GM19467 (cell line): Measurements from ENCODE around the gene SYNE2.

Experiments used
- ATAC-seq: cut with Tn5 transposase; IDR thresholded peaks from one replicate; pipeline ENCODE4 v1.9.1; 2021; ENCODE audit warnings: mild to moderate bottlenecking, moderate library complexity; ENCODE audit not compliant: unreplicated experiment

SYNE2 gene

DNA sequence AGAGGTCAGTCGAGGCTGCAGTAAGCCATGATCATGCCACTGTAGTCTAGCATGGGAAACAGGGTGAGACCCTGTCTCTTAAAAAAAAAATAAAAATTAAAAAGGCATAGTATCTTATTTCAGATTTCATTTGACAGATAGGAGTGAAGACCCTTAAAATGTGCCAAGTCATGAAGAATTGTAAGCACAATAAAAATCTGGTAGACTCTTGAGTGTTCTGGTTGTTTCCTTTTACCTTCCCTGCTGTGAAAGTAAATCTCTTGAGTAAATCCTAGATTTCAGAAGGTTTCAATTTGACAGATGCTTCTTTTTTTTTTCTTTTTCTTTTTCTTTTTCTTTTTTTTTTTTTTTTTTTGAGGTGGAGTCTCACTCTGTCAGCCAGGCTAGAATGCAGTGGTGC is 332.4 kb downstream of the SYNE2 start:
- no peak for ATAC-seq

- no peak for ATAC-seq
Observed at GRCh38 chr14:64186231-64187129, 333.7 kb downstream of the SYNE2 start.

DNA sequence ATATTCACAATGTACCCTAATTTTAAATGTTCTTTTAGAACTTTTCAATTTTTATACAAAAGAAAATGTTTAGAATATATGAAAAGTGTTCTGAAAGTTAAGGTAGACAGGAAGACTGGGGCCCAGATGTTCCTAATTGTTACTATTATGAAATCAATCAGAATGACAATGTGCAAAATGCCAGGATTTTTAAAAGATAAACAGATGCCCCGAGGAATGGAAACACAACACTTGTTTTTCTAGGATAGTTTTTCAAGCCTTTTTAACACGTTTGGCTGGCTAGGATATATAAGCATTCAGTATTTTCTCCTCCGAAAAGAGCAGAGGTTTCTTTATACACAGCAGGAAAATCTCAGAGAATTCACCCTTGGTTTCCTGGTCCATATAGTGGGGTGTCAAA is 334.5 kb downstream of the SYNE2 start:
- ATAC-seq = no peak

DNA sequence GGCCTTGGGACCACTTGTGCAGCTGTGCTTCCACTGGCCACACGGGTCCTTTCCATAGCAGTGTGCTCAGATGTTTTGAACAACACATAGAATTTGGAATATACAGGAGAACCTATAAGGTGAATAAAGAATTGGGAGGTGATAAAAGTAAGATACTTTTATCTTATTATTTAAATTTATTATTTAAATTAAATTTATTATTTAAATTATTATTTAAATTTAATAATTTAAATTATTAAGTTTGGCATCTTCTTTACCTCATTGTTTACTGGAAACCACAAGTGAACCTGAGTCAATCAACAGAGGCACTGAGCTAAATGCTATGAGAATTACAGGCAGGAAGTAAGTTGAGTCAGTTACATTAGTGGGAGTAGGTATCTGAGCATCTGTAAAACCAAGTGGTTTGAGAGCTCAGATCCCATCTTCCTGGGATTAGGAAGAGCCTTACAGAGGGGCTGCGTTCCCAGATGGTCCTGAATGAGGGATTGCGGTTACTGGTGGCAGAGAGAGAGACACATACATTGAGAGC is 338.2 kb downstream of the SYNE2 start:
- no peak for ATAC-seq

- ATAC-seq = no peak
Observed at GRCh38 chr14:64191756-64192155, 339.0 kb downstream of the SYNE2 start.

DNA sequence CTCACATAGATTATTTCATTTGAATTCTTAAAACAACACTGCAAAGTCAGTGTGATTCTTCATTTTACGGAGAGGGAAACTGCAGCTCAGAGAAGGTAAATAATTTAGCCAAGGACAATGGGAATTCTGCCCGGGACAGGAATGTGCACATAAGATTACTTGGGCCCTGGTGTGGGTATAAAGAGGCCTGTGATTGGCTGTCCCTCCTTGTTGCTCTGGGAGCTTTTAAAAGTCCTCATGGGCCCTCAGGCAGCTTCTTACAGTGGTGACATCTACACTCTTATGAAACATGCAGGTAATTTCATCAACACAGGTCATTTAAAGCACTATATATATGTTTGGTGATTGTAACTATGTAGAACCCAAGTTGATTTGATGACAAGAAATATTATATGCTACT is 341.0 kb downstream of the SYNE2 start:
- ATAC-seq = no peak

- no peak for ATAC-seq
Observed at GRCh38 chr14:64194404-64194803, 341.6 kb downstream of the SYNE2 start.

DNA sequence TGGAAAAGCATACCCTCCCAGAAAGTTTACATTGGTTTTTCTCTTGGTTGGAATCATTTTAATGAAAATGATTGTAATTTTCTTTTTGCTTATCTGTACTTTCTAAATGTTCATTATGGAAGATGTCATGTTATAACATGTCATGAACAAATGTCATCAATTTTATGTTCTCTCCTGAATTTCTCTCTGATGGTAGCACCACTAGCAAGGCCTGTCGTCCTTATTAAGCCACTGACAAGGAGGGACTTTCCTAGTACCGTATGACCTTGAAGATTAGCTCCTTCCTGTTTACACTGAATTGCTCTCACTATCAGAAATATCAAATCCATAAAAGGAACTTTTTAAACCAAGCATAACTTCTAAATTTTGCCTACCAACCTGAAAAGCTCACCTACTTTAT is 342.4 kb downstream of the SYNE2 start:
- ATAC-seq = no peak

- ATAC-seq = no peak
Observed at GRCh38 chr14:64196056-64196455, 343.3 kb downstream of the SYNE2 start.

GRCh38 chr14:64196814-64197411 is 344.1 kb downstream of the SYNE2 start:
- ATAC-seq = no peak

DNA sequence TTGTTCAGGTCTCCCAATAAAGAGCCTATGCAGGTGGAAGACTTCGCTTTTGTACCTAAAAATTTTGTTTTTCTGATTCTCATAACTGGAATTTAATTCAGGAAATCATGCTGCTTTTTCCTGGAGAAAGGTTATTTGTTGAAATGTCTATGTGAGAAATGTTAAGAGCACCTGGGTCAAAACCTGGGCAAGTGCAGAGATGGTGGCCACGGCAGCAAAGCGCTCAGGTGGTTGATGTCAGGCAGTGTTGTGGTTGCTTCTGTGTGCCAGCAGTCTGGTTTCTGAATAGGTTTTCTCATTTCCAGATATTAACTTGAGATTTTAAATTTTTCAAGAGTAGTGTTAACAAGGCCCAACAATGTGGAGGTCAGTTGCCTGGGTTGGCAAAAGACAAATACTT is 345.2 kb downstream of the SYNE2 start:
- ATAC-seq = no peak

GRCh38 chr14:64198486-64198885 is 345.7 kb downstream of the SYNE2 start:
- no peak for ATAC-seq

DNA sequence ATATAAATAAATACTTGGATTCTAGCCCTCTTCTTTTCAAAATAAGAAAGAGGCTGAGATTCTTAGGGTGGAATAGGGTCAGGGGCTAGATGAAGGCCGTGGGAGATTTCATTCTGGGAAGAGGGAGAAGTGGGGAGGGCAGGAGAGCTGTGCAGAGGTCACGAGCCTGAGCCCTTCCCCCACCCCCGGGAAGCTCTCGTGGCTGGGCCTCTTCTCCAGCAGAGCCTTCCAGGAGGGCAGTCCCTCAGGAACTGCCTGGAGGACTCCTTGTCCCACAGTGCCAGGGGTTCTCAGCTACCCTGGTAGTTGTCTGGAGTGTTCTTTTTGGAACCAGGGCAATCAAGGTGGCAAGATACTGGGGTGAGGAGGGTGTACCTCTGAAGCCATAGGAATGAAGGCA is 347.4 kb downstream of the SYNE2 start:
- no peak for ATAC-seq

- ATAC-seq = no peak
Observed at GRCh38 chr14:64201296-64201695, 348.5 kb downstream of the SYNE2 start.

DNA sequence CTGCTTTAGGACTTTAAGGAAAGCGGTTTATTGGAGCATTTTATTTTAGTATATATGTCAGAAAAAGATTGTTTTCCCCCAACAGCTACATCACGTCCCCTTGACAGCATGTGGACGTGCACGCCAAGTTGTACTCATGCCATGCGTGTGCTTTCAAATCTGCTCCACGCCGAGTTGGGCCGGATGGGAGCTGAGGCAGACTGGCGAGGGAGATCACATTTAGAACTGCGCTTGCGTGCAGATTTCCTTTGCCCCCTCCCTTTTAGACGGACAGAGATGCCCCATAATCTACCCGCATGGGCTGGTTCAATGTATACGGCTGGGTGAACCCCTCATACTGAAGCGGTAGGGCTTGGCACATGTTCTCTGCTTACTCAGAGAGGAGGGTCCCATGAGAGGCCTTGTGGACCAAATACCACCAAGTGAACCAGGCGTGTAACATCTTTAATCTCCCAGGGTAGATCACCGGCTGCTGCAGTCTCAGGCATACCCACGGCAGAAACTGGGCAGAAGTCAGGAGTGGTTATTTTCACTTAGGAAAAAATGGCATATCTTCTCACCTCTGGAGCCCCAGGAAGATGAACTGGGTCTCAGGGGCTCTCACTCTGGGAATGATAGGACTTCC is 349.2 kb downstream of the SYNE2 start:
- no peak for ATAC-seq

DNA sequence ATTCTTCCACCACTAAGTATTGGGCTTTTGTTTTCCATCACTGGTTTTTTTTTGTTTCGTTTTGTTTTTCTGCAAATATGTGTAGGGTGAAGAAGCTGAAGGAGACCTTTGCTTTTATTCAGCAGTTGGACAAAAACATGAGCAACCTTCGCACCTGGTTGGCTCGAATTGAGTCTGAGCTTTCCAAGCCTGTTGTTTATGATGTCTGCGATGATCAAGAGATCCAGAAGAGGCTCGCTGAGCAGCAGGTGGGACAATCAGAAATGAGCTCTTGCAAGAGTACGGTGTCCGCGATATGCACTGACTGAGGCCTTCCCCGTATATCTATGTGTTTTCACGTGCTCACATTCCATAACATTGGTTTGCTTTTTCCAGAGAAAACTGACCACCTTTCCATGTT is 349.9 kb downstream of the SYNE2 start:
- no peak for ATAC-seq

DNA sequence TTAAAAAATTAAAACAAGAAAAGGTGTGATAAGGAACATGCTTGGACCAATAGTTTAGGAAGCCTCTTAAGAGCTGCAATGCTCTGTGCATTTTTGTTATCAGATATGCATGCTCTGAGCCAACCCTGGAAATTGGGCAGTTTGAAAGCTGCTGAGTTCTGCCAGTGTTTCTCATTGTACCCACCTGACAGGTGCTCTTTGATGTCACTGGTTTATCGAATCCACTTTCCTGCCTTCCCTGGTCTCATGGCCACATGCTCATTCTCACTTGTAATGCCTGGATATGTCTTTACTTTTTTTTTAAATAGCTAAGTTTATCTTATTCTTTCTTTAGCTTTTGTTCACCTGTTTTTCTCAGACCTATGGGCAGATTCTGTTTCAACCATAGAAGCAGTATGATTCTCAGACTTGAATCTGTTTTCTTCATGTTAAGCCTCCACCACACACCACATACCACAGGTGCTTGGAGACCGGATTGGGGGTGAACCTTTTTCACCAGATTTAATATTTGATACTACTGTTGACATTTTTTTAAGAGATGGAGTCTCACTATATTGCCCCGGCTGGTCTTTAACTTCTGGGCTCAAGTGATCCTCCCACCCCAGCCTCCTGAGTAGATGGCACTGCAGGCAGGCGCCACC is 350.7 kb downstream of the SYNE2 start:
- ATAC-seq = no peak

DNA sequence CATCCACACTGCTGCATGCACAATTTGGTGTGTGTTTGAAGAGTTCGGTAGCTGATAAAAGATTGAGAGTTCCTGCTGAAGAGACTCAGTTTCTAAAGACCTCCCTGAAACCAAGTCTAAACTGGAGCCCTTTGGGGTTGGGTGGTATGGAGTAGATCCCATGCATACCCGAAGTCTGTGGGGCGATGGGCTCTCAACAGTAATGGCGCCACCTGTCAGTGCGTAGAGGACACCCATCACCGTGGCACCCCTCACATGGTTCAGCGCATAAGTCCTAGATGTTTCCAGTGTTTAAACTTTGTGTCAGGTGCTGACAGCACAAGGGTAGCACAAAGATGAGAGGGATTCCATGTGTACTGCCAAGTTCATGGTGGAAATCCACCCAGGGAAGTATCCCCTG is 355.5 kb downstream of the SYNE2 start:
- ATAC-seq = no peak

- no peak for ATAC-seq
Observed at GRCh38 chr14:64208981-64209380, 356.2 kb downstream of the SYNE2 start.

DNA sequence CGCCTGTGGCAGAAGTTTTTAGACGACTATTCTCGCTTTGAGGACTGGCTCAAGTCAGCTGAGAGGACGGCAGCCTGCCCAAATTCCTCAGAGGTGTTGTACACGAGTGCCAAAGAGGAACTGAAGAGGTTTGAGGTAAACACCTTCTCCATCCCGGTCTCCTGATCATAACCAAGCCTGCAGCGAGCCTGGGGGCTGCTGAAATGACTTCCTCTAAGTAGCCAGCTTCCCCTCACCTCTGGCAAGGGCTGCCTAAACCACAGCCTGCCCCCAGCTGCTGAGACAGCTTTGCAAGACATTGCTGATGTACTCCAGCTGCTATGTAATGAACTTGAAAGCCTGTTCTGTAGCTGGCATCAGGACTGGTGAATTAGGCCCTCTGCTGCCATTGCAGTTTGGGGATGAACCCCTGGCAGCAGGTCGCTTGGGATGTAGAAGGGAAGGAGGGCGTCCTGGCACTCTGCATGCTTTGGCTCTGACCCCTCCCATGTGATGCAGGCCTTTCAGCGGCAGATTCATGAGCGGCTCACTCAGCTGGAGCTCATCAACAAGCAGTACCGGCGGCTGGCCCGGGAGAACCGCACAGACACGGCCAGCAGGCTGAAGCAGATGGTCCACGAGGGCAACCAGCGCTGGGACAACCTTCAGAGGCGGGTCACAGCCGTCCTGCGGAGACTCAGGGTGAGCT is 356.8 kb downstream of the SYNE2 start:
- ATAC-seq = no peak

- no peak for ATAC-seq
Observed at GRCh38 chr14:64210216-64210615, 357.4 kb downstream of the SYNE2 start.
